GM10847 (cell line): Measurements from ENCODE around the gene TSACC.

ENCODE experiments used
- POLR2A ChIP-seq: IDR thresholded peaks from 2 replicates; pipeline ENCODE4 v1.6.1; 2011; ENCODE audit not compliant: insufficient read length; ENCODE audit errors: extremely low read depth

Gene TSACC

DNA sequence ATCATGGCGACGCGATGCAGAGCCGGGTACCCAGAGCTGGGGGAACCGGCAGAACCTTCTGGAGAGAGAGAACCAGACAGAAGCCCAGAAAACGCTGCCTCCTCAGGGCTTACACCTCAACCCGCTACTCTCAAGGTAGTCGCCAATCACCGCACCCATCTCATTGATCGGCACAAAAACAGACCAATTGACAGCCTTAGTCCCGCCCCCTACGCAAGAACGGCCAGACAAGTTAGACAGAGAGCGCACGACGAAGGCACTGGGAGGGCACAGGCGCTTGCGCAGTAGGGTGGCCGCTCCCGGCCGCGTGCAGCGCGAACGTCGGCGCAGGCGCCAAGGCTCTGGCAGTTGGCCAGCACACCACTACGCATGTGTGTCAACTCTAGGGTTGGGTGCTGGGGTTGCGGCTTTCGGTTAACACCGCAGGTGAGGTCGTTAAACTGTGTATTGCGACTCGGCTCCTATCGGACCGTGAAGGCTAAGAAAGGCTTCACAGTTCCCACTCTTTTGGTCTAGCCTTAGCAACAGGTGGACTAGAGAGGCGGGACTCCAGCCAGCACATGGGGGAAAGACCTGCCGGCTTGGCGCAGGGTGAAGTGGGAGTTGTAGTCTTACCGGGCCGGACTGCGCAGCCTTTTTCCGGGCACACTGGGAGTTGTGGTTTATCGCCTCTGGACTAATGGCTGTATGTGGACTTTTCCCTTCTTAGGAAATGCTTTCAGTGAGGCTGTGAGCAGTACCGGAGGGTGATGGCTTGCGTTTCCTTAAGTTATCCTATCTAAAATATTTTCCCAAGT lies at the start of gene TSACC, which contains the start of gene CCT3:
Gene TSACC, plus strand, starts transcription at position 347 of the 797 bp plus-strand sequence. CDS start 1,232 bp downstream, outside the sequence.
Gene CCT3, minus strand, starts transcription at position 113 of the 797 bp plus-strand sequence. Its CDS starts 108 bp downstream, at position 5.
- TF ChIP-seq POLR2A, result peak; percentile 76

- no peak for TF ChIP-seq POLR2A
Observed at GRCh38 chr1:156289857-156290256, 48.5 kb upstream of the TSACC start.

GRCh38 chr1:156291226-156292061 lies 46.9 kb upstream of the TSACC start:
- TF ChIP-seq POLR2A, result no peak

DNA sequence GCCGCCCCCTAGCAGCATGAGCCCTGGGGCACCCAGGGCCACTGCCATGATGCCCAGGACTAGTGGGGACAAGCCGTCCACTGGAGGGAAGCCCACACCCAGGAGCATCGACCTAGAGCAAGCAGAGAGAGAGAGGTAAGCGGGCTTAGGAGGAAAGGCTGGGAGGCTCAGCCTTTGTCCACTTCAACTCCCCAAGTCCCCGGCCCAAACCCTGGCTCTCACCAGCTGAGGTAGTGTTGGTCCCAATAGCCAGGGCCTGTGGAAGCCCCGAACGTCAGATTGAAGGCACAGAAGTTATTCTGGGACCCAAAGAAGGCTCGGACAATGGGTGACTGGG lies 45.3 kb upstream of the TSACC start:
- TF ChIP-seq POLR2A, result no peak

DNA sequence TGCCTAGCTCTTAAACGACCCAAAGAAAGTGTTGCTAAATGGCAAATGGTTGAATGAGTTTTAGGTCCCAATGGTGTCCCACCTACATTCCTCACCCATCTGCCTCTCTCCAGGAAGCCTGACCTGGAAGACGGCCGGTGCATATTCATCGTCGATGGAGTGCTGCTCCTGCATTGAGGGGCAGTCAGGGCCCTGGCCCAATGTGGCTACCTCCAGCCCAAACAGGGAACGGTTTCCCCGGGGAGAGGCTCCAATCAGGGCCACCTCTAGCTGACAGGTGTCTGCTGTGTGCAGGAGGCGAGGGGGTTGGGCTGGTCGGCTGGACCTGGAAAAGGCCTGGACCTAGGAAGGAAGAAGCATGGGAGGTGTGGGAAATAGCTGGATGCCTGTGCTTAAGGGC lies 44.4 kb upstream of the TSACC start:
- TF ChIP-seq POLR2A, result no peak

GRCh38 chr1:156295391-156295947 lies 42.9 kb upstream of the TSACC start, which contains the start of gene GLMP:
GLMP (minus strand) TSS chr1:156295679; CDS start chr1:156295645, 34 bp downstream.
- TF ChIP-seq POLR2A, result peak; percentile 39

DNA sequence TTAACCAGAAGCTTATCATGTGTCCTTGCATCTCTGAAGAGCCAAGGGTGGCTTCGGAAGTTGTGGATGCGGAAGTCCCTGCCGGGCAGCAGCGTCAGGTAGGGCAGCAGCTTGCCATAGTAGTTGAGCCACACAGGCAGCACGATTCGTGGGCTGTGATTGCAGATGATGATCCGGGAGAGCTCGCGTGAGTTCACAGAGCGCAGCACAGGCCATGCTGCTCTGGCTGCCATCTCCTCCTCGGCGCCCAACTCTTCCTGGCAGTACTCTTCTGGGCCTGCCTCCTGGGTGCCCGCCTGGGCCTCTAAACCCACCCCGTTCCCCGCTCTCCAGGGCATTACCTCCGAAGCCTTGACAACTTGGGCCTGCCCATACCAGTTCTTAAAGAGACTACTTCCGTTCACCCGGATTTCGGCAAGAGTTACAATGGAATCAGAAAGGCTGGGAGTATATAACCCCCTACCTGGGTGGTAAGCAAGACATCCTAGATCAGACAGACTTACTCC lies 39.4 kb upstream of the TSACC start, which contains the start of gene VHLL:
Gene VHLL, minus strand, starts transcription at position 456 of the 506 bp plus-strand sequence. Its CDS starts 118 bp downstream, at position 338.
- no peak for TF ChIP-seq POLR2A

DNA sequence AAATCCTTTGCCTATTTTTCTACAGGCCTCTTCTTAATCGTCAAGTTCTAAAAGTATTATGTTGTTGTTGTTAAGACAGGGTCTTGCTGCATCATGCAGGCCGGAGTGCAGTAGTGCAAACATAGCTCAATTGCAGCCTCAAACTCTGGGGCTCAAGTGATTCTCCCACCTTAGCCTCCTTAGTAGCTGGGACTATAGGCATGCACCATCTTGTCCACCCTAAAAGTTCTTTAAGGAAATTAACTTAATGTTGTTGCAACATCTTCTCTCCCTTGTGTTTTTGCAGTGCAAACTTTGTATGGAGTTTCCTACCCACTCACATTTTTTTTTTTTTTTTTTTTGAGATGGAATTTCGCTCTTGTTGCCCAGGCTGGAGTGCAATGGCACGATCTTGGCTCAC lies 35.1 kb upstream of the TSACC start:
- TF ChIP-seq POLR2A, result no peak

DNA sequence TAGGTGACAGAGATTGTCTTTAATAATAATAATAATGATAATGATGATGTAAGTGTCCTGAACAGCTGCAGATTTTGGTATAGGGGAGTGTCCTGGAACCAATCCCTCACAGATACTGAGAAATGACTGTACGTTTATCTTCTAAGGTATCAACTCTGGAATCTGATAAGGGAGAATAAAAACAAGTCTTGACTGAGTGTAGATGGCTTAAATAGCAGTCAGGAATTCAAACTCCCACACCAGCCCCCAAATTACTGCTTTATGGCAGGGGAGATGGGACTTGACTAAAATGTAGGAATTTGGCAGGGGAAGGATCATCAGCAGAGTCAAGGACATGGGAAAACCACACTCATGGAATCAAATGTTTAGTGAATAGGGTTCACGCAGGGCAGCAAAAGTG lies 33.1 kb upstream of the TSACC start:
- TF ChIP-seq POLR2A, result no peak

DNA sequence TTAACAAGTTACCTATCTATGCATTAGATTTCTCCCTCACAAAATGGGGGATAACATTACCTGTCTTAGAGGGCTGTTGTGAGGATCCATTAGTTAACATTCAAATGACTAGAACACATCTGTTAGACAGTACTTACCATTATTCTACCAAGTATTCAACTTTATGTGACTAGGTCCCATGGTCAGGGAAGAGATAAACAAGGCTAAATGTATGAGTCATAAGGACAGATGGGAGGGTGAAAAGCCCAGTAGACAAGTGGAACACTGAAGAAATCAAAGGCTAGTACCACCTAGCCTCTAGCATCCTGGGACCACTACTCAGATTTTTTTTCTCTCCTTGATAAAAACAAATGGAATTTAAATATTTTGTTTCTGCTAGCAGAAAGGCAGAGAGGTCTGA lies 30.2 kb upstream of the TSACC start:
- TF ChIP-seq POLR2A, result no peak

DNA sequence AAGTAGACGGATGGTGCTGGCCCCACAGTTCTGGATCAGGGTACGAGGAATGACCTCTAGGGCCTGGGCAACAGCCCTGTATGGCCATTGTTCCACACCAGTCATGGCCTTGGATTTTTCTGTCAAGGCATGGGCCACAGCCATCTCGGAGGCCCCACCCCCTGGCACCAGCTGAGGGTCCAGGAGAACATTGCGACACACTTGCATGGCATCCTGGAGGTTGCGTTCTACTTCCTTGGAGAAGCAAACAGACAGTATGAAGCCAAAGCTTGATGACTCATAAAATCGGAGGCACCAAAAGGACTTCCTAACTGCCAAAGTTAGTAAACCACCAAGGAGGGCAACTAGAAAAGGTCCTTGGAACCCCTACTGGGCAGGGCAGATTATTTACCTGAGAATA lies 27.4 kb upstream of the TSACC start:
- TF ChIP-seq POLR2A, result no peak

DNA sequence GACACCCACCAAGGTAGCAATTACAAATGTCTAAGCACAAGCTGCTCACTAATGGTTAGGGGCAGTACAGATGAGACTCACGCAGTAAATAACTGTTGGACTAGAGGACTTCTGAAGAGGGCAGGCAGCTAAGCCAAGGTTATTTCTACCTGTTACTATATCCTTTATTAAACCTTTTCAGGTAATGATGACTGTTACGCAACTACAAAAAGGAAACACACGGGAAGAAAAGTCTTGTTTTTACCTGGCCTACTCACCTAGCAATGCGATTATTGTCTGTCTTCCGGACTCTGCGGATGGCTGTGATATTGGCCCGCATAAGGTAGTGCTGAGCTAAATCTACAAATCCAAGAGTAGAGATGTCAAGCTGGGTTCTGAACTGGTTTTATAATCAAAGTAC lies 21.4 kb upstream of the TSACC start:
- TF ChIP-seq POLR2A, result no peak

DNA sequence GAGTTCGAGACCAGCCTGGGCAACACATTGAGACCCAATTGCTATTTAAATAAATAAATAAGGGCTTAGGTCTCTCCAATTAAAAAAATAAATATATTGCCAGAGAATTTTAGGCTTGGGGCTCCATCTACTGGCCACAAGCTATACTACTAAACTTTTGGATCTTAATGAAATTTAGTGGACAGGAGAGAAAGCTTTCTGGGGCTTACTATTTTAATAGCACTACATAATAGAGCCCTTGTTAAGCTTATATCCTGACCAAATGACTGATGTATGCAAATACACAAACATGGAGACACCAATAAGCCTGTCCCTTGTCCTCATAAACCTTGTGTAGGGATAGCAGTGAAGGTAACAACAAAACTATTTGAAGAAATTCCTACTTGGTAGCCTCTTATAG lies 18.7 kb upstream of the TSACC start:
- TF ChIP-seq POLR2A, result no peak

GRCh38 chr1:156320560-156320959 lies 17.8 kb upstream of the TSACC start:
- TF ChIP-seq POLR2A, result no peak

DNA sequence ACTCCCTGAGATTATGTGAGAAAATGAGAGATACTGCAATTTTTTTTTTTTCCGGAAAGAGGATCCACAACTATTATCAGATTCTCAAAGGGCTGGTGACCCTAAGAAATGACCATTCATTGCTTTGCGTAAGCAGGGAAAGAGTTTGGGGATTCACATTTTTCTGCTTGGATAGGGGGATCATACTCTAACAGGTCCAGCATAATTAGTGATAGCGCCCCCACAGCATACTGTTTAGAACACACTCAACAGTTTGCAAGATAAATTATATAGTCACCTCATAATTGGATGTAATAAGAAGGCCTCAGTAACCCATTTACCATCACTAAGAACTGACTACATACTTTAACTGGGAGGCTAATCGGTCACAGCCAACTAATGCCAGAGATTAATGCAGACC lies 2.1 kb upstream of the TSACC start:
- TF ChIP-seq POLR2A, result no peak
